ENCODE measurements around the gene OSM.
A peak's percentile ranks its signal among the peaks of the same experiment; 100 is the strongest.

The OSM gene

DNA sequence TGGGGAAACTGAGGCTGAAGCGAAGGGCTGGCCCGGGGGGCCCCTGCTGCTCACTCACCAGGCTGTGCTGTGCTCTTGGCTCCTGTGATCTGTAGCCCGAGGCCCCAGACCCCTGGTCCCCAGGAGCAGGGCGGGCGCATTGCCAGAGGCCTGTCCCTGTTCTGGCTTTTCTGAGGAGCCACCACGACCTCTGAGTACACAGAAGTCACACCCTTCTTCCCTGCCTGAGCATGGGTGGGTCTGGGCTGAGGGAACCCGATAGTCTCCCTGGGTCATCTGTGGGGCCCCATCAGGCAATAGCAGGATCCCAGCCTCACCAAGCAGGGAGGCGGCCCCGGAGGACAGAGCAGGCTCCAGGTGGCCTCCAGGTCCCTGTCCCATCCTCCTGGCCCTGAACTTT lies 17.5 kb upstream of the OSM start:
- no peak for DNase-seq

DNA sequence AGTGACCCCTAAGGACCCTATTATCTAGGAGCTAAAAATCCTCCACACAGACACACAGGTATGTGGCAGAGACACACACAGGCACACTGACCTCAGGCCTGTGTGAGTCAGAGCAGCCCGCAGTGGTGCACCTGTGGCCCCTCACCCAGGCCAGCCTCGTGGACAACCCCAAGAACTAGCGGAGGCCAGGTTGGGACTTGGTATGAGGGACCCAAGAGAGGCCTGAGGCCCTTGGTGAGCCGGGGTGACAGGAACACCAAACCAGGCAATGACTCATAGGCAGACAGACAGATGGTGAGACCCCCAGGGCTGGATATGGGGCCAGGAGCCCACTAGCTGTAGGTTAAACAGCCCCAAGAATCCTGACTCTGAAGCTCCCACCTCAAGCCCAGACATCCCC lies 16.7 kb upstream of the OSM start:
- no peak for DNase-seq

DNA sequence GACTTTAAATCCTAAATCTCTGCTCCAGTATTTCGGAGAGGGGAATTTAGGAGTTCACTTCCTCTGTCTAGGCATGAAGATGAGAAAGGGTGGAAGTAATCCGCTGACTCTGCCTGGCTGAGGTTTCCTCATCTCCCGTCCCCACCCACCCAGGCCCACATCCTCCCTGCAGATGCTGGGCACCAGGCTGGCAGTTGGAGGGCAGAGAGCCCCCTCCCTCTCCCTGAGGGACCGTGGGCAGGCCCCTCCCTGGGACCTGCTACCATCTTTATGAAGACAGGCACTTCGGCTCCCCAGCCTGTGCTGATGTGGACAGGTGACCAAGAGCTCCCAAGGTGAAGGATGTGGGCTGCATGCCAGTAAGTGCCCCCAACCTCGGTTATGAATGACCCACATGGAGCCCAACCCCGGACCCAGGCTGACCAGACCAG lies 16.0 kb upstream of the OSM start:
- no peak for DNase-seq

DNA sequence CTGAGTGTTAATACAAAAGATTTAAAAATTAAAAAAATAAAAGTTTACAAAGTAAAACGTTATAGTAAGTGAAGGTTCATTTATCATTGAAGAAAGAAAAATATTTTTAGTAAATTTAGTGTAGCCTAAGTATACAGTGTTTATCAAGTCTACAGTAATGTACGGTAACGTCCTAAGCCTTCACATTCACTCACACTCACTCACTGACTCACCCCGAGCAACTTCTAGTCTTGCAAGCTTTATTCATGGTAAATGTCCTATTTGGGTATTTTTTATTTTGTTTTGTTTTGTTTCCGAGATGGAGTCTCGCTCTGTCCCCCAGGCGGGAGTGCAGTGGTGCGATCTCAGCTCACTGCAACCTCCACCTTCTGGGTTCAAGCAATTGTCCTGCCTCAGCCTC lies 13.9 kb upstream of the OSM start:
- no peak for DNase-seq

DNA sequence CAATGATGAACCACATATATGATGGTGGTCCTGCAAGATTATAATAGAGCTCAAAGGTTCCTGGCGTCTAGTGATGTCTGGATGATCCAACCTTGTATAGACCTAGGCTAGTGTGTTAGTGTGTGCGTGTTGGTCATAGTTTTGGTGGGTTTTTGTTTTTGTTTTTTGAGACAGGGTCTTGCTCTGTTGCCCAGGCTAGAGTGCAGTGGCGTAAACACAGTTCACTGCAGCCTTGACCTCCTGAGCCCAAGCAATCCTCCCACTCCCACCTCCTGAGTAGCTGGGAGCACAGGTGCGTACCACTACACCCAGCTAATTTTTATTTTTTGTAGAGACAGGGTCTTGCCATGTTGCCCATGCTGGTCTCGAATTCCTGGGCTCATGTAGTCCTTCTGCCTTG lies 13.3 kb upstream of the OSM start:
- no peak for DNase-seq

DNA sequence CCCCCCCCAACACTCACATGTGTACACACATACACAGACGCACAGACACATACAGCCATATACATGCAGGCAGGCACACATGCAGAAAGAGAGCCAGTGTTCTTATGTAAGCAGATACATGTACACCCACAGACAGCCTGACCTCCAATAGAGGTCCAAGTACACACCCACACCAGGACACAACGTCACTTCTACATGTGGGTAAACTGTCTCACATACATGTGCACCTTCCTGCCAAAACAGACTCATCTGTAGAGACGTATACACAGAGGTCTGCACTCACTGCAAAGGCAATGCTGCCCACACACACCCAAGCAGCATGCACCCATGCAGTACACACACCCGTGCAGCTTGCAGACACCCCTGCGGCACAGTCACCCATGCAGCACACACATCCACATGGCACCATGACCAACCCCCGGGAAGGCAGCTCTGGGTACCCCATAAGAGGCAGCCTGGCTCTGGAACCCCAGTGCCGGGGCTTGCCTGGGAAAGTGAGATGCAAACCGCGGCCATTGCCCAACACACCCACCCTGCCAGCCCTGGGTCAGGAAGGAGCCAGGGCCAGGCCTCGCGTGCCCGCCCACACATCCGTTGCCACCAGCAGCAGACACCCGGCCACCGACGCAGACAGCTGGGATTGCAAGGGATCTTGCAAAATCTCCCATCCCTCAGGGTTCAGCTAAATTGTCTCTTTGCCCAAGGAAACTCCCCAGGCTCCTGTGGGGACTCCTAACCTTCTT lies 12.6 kb upstream of the OSM start:
- no peak for DNase-seq

DNA sequence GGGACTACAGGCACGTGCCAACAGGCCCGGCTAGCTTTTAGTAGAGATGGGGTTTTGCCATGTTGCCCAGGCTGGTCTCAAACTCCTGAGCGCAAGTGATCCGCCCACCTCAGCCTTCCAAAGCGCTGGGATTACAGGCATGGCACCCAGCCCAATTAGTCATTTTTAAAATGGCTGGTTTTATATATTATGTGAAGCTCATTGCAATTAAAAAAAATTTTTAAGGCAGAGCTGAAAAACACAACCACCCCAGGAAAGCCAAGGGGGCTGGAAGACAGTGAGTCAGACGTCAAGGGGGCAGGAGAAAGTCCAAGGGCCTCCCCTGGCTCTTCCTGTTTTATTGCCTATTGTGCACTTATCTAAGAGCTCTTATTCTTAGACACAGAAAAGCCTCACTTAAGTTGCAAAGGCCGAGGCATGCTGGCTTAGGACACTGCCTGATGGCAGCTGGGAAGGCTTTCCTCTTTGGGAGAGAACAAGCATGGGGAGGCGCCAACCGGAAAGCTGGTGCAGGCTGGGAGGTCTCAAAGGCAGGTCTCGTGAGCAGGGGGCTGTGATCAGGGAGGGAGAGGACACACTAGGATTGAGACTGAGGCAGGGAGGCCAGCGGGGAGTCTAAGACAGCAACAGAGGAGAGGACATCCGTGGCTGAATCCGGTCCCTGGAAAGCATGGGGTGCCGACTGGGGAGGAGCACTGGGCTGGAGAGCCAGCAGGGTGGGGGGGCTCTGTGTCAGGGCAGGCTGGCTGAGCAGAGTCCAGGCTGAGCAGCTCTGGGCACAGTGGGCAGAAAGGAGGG lies 11.1 kb upstream of the OSM start:
- DNase-seq: no peak

DNA sequence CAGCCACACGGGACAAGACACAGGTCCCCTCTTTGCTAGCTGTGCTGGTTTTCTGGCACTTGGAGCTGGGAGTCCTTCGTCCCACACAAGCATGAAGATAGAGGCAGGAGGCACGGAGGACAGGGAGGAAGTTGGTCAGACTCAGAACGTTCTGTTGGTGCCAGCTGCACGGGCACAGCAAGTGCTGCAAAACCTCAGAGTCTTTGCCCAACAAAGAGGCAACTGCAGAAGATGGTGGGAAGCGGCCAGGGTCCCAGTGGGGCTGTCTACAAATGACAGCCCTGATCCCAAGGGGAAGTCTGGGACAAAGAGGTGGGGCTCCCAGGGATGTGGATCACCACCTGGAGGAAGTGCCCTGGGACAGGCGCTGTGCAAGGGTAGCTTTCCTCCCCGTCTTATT lies 9.4 kb upstream of the OSM start:
- no peak for DNase-seq

DNA sequence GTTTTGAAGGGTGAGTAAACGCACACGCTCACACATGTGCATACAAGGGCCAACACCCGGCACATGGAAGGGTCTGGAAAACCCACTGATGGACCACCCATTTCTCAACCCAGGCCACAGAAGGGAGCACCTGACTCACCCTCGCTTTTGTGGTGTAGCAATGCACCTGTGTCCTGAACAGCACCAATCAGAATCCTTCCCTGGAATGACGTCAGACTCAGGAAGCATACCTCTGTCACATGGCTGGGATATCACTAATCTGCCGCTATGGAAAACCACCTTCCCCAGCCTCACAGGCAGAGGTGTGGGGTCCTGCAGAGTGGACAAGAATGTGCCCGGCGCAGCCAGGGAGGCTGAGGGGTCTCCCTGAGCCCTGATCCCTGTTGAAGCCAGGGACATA lies 9.0 kb upstream of the OSM start:
- DNase-seq: no peak

DNA sequence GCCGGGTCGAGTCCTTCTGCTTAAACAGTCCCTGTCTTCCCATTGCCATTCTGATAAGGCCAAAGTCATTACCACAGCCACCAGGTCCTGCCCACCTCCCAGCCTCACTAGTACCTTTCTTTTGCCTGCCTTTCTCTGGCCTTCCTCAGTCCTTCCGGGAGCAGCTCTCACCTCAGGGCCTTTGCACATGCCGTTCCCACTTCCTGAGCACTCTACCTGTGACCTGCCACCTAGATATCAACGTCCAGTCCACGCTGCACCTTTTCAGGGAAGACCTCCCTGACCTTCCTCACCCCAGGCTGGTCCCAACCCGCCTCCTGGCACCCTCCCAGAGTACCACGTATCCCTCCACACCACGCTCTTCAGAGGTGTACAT lies 7.8 kb upstream of the OSM start:
- no peak for DNase-seq

DNA sequence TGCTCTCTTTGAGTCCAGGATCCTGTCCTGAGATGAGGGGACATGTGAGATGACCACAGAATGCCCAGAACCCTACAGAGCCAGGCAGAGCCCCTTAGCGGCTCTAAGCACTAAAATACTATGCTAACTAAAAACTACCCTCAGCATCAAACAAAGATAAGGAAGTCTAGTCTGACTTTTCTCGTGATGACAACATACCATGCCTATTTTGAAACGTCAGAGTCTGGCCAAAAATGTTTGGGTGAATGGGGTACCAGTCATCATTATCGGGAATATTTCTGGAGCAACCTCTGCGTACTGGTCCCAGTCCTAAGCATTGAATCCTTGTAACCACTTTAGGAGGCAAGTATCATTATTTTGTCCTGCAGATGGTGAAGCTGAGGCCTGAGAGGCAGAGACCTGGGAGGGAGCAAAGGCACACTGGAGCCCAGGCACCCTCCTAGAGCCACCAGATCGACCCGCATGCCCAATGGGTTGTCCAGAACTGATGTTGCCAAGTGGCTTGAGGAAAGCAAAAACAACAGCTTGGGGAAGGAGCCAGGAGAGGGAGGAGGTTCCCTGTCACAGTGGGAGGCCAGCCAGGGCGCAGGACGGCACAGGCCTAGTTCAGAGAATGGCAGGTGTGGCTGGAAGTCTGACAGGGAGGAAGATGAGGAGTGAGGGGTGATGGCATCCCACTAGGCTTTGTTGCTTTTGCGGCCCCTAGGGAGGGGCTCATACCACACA lies 7.2 kb upstream of the OSM start:
- no peak for DNase-seq

DNA sequence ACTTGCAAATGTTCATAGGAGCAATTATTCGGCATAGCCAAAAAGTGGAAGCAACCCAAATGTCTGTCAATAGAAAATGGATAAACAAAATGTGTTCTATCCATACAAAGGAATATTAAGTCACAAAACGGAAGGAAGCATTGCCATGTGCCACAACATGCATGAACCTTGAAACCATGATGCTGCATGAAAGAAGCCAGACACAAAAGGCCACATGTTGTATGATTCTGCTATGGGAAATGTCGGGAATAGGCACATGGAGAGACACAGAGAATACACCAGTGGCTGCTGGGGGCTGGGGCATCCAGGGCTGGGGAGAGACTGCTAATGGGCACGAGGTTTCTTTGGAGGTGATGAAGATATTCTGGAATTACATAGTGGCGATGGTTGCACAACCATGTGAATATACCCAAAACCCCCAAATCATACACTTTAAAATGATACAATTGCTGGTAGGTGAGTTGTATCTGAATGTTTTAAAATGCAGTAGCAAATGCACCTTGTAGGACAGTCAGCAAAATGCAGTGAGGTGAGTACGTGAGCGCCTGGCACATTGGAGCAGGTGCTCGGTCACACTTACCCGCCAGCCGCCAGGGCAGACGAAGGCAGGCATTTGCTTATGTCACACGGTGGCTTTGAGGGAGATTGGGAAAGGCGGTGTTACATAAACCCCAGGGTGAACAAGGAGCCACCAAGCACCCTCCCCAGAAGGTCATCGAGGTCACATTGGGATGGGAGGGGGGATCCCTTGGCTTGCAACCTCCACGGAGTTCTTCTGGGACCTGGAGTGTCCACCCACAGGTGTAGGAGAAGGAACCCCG lies 6.3 kb upstream of the OSM start:
- no peak for DNase-seq

DNA sequence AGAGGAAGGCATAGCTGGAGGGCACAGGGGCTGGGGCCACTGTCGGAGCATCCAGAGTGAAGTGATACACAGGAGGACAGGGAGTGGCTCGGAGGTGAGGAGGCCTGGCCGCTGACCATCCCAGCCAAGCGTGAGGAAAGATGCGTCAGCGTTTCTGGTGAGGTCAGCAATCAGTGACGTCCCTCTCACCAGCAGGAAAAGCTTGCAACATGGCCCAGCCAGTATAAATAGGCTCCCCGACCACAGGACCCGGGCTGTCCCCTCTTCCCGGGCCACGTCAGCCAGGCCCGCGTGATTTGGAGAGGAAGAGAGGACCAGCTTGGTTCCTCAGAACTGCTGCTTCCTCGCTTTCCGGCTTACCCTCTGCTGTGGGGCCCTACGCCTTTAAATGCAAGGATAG lies 4.2 kb upstream of the OSM start:
- no peak for DNase-seq

DNA sequence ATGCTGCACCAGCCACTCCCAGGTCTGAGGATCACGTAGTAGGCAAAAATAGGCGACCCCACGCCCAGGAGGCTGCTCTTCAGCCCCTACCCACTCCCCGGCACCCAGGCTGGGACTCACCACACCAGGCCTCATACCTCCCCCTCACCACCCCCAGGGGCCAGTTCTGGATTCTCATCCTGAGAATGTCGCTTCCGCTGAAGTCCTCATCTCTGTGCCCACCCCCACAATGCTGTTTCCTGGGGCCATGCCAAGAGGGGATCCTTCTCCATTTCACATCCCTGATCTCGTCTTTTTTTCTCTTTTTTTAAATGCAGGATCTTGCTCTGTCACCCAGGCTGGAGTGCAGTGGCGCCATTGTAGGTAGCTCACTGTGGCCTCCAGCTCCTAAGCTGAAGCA lies 1.7 kb upstream of the OSM start:
- DNase-seq: no peak

DNA sequence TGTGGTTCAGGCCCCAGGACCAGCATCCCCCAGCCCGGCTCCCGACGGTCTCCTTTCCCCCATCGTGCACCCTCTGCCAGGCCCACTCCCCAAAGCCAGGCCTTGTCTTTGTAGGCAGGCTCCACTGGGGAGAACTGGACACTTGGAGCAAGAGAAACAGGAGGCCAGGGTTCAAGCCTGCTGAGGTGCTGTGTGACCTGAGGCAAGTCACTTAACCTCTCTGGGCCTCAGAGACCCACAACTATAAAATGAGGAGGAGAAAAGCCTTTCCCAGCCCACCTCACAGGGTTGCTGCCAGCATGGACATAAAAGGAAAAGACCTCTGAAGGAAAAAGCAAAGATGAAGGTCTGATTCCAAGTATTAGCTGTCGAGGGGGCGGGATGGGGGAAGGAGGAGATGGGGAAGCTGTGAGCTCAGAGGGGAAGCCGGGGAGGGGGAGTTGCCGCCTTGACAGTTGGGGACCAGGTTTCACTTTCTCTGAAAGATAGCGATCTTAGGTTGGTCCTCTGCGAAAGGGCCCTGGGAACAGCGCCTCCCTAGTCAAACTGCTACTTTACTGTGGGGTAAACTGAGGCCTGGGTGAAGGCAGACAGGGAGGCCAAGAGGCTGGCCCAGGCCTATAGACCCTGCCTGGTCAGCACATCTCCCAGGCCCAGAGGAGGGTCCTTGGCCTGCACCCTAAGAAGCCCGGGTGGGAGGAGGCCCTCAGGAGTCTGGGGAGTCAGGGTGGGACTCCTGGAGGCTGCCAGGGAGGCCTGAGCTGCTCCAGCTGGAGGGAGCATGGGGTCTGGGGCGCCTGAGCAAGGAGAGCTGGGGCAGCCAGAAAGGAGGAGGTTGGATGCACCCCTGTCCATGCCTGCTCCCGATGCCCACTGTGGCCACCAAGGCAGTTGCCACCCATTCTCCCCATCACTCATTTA lies 991 bp upstream of the OSM start:
- DNase-seq: no peak

DNA sequence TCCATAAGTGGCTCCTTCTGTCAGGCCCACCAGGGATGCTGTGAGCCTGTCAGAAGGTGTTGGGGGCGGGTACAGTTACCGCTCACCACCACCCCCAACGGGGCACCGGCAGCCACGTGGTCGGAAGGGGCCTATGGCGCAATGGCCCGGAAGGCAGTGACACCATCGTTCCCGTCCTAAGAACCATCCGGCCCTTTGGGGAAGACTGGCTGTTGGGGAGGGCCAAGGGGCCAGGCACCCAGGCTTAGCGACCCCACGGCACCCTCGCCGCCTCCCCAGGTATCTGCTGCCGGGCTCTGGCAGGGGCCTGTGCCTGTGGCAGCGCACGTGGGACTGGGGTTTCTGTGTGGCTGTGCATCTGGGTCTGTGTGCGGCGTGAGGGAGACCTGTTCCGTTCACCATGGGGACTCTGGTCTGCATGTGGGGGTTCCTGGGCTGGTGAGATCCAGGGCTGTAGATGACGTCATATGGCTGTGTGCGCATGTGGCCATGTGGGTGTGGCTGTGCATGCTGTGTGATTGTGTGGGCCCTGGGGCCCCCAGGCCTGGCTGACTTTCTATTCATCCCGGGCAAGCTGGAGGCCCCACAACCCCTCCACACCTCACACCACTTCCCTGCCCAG lies 717 bp downstream of the OSM start:
- DNase-seq: no peak

DNA sequence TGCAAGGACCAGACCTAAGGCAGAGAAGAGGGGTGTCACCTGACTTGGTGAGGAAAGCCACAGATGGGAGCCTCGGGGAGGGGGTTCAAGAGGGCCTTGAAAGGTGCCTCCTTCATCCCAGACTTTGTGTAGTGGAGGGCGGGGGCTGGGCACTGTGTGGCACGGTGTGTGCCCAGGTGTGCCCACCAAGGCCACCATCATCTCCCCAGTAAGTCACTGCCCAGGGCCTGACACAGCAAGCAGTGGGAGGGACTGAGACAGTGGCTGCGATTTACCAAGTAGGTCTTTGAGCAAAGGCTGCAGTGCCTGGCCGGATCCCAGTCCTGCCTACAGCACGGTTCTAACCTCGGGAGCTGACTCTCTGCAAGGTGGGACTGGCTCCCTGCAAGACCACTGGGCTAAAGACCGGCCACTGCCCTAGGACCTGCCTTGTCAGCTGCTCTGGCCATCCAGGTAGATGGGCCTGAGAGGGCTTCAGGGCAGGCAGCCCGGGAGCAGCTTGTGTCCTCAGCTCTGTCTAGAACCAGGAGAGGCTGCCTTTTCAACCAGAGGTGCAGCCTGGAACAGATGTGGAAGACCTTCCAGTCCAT lies 1.4 kb downstream of the OSM start:
- no peak for DNase-seq

DNA sequence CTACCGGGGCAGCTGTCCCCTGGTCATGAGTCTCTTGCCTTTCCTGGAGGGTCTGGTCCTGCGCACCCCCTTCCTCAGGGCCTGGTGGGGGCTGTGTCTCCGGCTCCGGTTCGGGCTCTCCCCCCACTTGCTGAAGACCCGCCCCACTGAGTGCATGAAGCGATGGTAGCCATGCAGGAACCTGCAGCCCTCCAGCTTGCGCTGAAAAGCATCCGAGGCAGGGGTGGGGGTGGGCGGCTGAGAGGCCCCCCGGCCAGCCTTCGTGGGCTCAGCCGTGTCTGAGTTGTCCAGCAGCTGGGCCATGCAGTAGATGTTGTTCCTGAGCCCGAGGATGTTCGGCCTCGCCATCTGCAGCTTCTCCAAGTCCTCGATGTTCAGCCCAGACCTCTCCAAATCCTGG lies 2.8 kb downstream of the OSM start:
- no peak for DNase-seq

DNA sequence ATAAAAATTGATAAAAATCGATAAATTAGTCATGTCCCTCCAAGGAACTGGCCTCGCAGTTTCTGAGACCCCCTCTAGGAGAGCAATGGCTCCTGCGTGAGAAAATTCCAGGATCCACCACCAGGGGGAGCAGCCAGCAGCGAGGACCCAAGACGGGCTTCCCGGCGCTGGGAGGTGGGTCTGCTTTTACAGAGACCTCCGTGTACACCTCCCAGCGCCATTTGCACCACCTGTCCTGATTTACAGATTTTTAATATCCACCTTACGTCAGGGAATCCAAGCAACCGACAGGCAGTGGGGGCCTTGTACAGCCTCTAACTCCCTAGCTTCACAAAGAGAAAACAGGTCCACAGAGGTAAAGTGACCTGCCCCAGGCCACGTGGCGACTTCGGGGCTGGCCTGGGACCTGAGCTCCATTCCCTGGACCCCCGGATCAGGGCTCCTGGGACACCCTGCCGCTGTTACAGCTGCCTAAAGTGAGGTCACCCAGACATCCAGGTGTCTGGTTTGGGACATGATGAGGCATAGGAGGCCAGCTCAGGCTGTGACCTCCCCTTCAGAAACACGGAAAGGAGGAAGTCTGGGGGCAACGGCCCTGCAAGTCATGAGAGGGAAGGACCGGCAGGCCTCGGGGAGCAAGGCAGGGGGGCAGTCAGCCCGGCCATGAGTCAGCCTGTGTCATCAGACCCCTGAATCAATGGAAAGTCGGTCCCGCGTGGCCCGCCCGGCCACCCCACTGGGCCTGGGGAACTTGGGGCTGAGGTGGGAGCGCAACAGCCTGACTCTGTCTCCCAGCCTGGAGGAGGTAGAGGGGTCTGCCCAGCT lies 3.5 kb downstream of the OSM start:
- peak; percentile 51 to 63 for DNase-seq

DNA sequence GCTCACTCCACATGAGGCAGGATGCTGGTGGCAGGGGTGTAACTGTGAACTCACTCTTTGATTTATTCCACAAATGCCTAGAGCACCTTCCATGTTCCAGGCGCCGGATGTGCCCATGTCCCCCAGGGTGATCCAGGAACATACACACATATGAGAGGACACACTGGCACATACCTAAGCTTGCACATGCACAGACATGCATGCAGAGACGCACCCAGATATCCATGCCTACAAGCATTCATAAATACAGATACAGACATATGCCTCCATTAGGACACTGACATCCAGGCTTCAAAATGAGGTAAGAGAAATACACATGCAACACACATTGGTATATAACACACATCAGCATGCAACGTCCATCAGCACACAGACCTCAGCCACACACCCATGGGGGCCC lies 4.5 kb downstream of the OSM start:
- DNase-seq: no peak

Measured in NCI-H2081 (cell line).